Measurements from ENCODE around the gene CCDC85A. TPM values are rescaled to one million over a fixed set of nuclear protein-coding genes. Genes with fewer than 3 reads are reported as not detected.

Gene CCDC85A
- polyA plus RNA-seq, 1 experiment: 4.2 TPM

DNA sequence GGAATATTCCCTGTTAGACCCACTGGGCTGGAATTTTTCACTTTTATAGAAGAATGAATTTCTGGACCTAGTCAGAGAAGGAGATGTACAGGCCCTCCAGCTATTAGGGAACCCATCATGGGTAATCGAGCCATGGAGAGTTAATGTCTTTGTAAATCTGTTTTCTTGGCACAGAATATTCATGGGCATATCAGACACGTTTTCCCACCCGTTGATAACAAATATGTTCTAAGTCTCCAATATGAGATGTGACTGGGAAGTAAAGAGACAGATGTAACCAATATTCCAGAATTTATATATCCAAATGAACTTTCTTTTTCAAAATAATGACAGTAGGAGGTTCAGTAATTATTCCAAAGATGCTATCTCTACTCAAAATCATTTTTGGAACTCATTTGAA, 38.7 kb downstream of the CCDC85A start:
- DNase-seq (ENCODE audit: low read depth): no peak
- no peaks in the 10 kb centered on the region for H3K27me3 ChIP-seq (ENCODE audit: control insufficient read depth, insufficient read depth, low read length)
- H3K36me3 ChIP-seq (ENCODE audit: control insufficient read depth, insufficient read depth, low read length): no peaks in the 10 kb centered on the region
- TF ChIP-seq, protein P1, sequence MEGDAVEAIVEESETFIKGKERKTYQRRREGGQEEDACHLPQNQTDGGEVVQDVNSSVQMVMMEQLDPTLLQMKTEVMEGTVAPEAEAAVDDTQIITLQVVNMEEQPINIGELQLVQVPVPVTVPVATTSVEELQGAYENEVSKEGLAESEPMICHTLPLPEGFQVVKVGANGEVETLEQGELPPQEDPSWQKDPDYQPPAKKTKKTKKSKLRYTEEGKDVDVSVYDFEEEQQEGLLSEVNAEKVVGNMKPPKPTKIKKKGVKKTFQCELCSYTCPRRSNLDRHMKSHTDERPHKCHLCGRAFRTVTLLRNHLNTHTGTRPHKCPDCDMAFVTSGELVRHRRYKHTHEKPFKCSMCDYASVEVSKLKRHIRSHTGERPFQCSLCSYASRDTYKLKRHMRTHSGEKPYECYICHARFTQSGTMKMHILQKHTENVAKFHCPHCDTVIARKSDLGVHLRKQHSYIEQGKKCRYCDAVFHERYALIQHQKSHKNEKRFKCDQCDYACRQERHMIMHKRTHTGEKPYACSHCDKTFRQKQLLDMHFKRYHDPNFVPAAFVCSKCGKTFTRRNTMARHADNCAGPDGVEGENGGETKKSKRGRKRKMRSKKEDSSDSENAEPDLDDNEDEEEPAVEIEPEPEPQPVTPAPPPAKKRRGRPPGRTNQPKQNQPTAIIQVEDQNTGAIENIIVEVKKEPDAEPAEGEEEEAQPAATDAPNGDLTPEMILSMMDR (IDR thresholded peaks at IDR 0.05; ENCODE audit: insufficient read depth, low read depth, low read length): no peak
- no peak overlapping the region for H3K4me3 ChIP-seq (ENCODE audit: low read depth, low read length)
- ChIA-PET CTCF (no interaction called here), POLR2A (no interaction called here)

GRCh38 chr2:56224316-56224715, 40.5 kb downstream of the CCDC85A start:
- TF ChIP-seq, protein P1 (IDR thresholded peaks at IDR 0.05; ENCODE audit: insufficient read depth, low read depth, low read length): no peak
- ChIA-PET POLR2A (no interaction called here), CTCF (no interaction called here)
- no peaks in the 10 kb centered on the region for H3K27me3 ChIP-seq (ENCODE audit: control insufficient read depth, insufficient read depth, low read length)
- no peak for DNase-seq (ENCODE audit: low read depth)
- H3K36me3 ChIP-seq (ENCODE audit: control insufficient read depth, insufficient read depth, low read length): no peaks in the 10 kb centered on the region
- H3K4me3 ChIP-seq (ENCODE audit: low read depth, low read length): no peak overlapping the region

- ChIA-PET CTCF (no interaction called here), POLR2A (interaction anchor here (1.2 kb wide), 1 partner anchor 45 kb away, joined by 4 read pairs; no protein-coding TSS in a partner anchor)
- H3K4me3 ChIP-seq (ENCODE audit: low read depth, low read length): no peak overlapping the region
- TF ChIP-seq, protein P1 (IDR thresholded peaks at IDR 0.05; ENCODE audit: insufficient read depth, low read depth, low read length): no peak
- no peak for DNase-seq (ENCODE audit: low read depth)
- no peaks in the 10 kb centered on the region for H3K36me3 ChIP-seq (ENCODE audit: control insufficient read depth, insufficient read depth, low read length)
- H3K27me3 ChIP-seq (ENCODE audit: control insufficient read depth, insufficient read depth, low read length): no peaks in the 10 kb centered on the region
These were observed 44.0 kb downstream of the CCDC85A start for GRCh38 chr2:56227811-56228210.

GRCh38 chr2:56229397-56230060, 45.7 kb downstream of the CCDC85A start:
- TF ChIP-seq, protein P1 (IDR thresholded peaks at IDR 0.05; ENCODE audit: insufficient read depth, low read depth, low read length): no peak
- POLR2A ChIA-PET: no interaction called here
- Histone ChIP-seq H3K36me3 (ENCODE audit: control insufficient read depth, insufficient read depth, low read length) (no peaks in the 10 kb centered on the region), H3K4me3 (ENCODE audit: low read depth, low read length) (no peak overlapping the region), H3K27me3 (ENCODE audit: control insufficient read depth, insufficient read depth, low read length) (no peaks in the 10 kb centered on the region)
- CTCF ChIA-PET: no interaction called here
- no peak for DNase-seq (ENCODE audit: low read depth)

GRCh38 chr2:56230156-56230555, 46.4 kb downstream of the CCDC85A start:
- POLR2A ChIA-PET: no interaction called here
- H3K4me3 ChIP-seq (ENCODE audit: low read depth, low read length): no peak overlapping the region
- peak; percentile 42 for DNase-seq (ENCODE audit: low read depth)

More at GRCh38 chr2:56230156-56230555, 46.4 kb downstream of the CCDC85A start:
- no peaks in the 10 kb centered on the region for H3K27me3 ChIP-seq (ENCODE audit: control insufficient read depth, insufficient read depth, low read length)
- TF ChIP-seq, protein P1 (IDR thresholded peaks at IDR 0.05; ENCODE audit: insufficient read depth, low read depth, low read length): no peak
- no peaks in the 10 kb centered on the region for H3K36me3 ChIP-seq (ENCODE audit: control insufficient read depth, insufficient read depth, low read length)
- CTCF ChIA-PET: no interaction called here

Data from BJ (cell line).